GM18951 (cell line): ENCODE results near the gene EOLA1.
"Not testable (repeated sequence)": the region's sequence is repeated elsewhere in the genome, so short reads cannot be mapped to it uniquely, and the experiment has no call there.

Source experiments
- POLR2A ChIP-seq: IDR thresholded peaks from 4 replicates; pipeline ENCODE4 v1.6.1; 2011; ENCODE audit warnings: mild to moderate bottlenecking; ENCODE audit not compliant: insufficient read length, insufficient read depth; ENCODE audit errors: extremely low read depth
- in situ Hi-C: fragments of 300-500 bp; cut with MboI; formaldehyde crosslinking; loops from one replicate; pipeline ENCODE4 v1.12.0; 2022; ENCODE audit warnings: low sequenced_read_pairs, mixed read lengths, inconsistent platforms; ENCODE audit not compliant: unreplicated experiment

Gene EOLA1

DNA sequence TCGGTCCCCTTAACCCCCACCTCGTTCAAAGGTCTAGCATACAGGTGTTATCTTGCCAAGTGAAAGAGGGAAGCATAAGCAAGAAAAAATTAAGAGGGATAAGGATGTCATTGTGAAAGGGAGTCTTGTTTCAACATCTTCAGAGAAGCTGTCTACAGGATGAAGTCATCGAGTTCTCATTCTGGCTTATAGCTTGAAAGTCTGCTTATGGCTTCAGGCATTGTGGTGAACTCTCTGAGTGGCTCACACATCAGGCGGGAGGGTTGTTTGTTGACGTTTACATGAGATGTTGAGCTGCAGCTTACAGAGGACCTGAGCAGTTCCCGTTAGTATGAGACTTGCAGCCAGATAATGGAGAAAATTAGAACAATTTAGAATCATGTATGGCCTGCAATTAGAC is 29.9 kb downstream of the EOLA1 start:
- in situ Hi-C loops: no loop called here
- TF ChIP-seq POLR2A: no peak

GRCh38 chrX:149571770-149572169 is 31.0 kb downstream of the EOLA1 start:
- TF ChIP-seq POLR2A: no peak
- in situ Hi-C loops: no loop called here

GRCh38 chrX:149572743-149573142 is 31.9 kb downstream of the EOLA1 start:
- in situ Hi-C loops: no loop called here
- TF ChIP-seq POLR2A: no peak

- in situ Hi-C loops: not testable (repeated sequence)
Observed at GRCh38 chrX:149573456-149573855, 32.6 kb downstream of the EOLA1 start.

GRCh38 chrX:149585631-149586030 is 44.8 kb downstream of the EOLA1 start:
- in situ Hi-C loops: not testable (repeated sequence)

DNA sequence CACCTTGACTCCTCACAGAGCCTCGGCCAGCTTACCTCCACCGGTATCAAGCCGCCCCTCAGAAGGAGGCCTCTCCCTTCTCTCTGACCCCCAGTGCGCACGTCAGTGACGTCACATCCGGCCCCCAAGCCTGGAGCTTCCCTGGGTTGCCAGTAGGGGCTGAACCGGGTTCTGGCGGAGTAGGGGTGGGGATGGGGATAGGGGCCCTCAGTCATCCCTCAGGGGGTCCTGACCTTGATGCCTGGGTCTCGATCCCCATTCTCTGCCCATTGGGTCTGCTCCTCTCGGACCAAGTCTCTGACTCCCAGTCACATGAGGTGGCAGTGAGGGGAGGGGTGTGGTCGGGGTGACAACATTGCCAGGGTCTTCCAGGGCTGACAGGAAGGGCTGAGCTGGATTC is 46.5 kb downstream of the EOLA1 start, which contains the start of gene MAGEA9B:
MAGEA9B (minus strand) TSS at position 101 of the 400 bp plus-strand sequence. CDS start 4,280 bp downstream, outside the sequence.
- in situ Hi-C loops: not testable (repeated sequence)

GRCh38 chrX:149590993-149591392 is 50.2 kb downstream of the EOLA1 start:
- in situ Hi-C loops: not testable (repeated sequence)

GRCh38 chrX:149595214-149595613 is 54.4 kb downstream of the EOLA1 start, which contains the start of gene HSFX2:
Gene HSFX2, minus strand, starts transcription at chrX:149595314. Its CDS starts 614 bp downstream, at chrX:149594700.
- in situ Hi-C loops: not testable (repeated sequence)

DNA sequence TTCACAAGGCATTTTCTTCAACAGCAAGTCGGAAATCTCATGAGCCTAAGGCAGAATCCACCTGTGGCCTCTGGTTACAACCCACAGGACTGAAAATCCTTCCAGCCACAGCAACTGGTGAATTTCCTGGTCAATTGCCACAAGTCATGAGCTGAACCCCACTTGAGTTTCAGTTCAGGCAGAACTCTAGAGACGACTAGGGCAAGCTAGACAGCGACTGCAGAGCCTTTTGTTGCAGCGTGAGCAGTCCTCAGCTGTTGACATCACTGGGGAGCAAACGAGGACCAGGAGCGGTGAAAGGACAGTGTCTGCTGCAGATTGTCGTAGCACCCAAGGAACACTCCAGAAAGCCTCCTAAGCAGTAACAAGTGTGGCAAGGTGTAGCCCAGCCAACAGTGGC is 55.1 kb downstream of the EOLA1 start:
- in situ Hi-C loops: not testable (repeated sequence)
